GM12801 (cell line): ENCODE results near the gene OTOGL.

Source experiments
- TF ChIP-seq, protein P1 (sequence below): IDR thresholded peaks from one replicate; pipeline ENCODE4 v1.5.1; 2011; ENCODE audit warnings: control low read depth; ENCODE audit not compliant: insufficient read length; ENCODE audit errors: extremely low read depth

Gene OTOGL

DNA sequence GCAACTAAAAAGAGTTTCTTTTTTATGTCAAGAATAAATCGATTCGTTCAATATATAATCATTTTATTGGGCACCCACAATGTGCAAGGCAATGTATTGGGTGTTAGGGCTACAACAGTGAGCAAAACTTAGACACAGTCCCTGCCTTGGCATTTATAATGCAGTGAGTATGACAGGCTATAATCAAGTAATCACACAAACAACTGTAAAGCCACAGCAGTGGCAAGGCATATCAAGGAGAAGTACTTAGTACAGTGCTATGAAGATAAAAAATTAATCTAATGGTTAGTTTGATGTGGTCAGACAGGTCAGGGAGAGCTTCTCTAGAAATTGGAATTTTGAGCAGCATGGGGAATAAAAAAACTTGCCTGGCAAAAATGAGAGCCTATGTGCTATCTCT lies 39.5 kb upstream of the OTOGL start:
- TF ChIP-seq, protein P1, sequence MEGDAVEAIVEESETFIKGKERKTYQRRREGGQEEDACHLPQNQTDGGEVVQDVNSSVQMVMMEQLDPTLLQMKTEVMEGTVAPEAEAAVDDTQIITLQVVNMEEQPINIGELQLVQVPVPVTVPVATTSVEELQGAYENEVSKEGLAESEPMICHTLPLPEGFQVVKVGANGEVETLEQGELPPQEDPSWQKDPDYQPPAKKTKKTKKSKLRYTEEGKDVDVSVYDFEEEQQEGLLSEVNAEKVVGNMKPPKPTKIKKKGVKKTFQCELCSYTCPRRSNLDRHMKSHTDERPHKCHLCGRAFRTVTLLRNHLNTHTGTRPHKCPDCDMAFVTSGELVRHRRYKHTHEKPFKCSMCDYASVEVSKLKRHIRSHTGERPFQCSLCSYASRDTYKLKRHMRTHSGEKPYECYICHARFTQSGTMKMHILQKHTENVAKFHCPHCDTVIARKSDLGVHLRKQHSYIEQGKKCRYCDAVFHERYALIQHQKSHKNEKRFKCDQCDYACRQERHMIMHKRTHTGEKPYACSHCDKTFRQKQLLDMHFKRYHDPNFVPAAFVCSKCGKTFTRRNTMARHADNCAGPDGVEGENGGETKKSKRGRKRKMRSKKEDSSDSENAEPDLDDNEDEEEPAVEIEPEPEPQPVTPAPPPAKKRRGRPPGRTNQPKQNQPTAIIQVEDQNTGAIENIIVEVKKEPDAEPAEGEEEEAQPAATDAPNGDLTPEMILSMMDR, result no peak

DNA sequence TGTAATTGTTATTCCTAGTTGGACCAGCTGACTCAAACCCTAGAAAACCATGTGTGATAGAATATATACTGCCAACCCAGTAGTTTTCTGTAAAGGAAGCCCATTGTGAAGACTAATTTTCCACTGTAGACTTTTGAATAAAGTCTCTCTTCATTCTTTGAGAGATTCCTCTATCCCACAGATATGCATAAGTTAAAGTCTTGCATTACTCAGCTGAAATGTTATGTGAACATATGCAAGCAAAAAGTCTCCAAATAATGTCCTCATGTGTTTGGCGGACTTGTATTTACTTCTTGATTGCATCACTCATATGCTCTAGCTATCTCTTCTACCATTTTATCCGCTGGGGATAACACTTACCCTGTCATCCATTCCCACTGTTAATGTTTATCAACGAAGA lies 35.1 kb upstream of the OTOGL start:
- TF ChIP-seq, protein P1, result no peak

DNA sequence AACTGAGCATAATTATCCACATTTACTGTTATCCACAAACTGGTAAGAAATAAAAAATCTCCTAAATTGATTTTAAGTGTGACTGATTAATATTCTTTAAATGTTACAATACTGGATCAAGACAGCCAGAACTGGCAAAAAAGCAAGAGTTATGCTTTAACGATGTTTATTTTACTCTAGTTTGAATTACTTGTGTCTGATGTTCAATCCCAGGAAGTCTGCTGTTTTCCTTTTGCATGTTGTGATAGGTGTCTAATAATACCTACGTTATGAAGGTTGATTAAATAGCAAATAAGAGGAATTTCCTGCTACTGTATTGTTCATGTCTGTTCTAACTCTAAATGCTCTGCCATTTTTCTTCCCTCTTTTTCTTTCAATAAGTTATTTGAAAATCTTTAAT lies 34.4 kb upstream of the OTOGL start:
- TF ChIP-seq, protein P1, result no peak

DNA sequence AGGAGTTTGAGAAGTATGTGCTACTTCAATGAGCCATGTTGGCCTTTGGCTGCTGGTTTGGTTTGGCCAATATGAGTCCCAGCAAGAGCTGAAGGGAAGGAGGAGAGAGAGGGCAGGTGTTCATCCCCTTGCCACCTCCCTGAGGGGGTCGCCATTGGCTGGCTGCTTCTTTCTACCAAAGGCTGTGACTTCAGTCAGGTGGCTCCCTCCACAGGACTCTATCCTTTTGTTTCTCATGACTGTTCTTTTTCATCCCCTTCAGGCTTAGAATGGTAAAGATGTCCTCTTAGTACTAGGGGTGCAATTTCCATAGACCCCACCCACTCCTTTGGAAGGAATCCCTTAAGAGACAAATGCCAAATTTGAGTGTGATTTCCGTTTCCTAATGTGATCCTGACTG lies 31.2 kb upstream of the OTOGL start:
- TF ChIP-seq, protein P1, result no peak

DNA sequence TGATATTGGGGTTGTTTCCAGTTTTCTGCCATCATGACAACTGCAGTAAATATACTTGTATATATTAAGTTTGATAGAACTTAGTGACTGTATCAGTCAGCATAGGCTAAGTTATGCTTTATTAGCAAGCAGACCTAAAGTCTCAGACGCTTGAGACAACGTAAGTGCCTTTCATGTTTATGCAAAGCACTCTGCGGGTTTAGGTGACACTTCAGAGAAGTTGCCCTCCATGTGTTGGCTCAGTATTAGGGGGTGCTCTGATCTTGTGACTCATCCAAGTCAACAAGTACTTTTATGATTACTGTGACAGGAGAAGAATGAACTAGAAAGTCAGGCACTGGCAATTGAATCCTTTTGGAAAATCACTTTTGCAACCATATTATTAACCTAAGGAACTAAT lies 13.3 kb upstream of the OTOGL start:
- TF ChIP-seq, protein P1, result no peak

DNA sequence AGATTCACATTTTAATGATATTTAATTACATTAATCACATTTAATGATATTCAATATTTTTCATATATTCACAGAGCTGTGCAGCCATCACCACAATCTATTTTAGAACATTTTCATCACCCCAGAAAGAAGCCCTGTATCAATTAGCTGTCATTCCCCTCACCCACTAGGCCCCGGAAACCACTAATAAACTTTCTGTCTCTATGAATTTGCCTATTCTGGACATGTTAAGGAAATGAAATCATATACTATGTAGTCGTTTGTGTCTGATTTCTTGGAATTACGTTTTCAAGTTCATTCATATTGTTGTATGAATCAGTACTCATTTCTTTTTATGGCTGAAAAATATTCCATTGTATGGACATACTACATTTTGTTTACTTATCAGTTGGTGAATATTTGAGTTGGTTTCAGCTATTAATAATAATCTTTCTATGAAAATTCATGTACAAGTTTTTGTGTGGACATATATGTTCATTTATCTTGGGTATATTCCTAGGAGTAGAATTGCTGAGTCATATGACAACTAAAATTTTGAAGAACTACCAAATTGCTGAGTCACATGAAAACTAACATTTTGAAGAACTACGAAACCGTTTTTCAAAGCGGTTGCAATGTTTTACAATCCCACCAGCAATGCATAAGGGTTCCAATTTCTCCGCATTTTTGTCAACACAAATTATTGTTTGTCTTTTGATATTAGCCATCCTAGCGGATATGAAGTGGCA lies 11.7 kb upstream of the OTOGL start:
- TF ChIP-seq, protein P1, result no peak

DNA sequence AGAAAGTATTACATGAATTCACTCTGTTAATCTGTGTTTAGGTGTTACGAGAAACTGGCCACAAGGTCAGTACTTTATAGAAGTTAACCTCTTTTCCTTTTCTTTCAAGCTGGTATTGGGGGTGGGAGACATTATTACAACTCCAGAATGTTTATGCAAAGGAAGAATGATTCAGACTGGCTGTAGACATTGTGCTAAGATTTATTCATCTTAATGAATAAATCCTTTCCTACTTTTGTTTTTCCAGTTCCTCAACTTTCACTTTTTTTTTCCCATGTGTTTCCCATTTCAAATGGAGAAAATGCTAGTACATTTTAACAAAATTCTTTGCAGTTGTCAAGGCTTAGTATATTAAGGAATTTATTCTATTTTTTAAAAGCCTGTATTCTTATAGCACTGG lies 1.3 kb downstream of the OTOGL start:
- TF ChIP-seq, protein P1, result no peak
